Amygdala (tissue), 56 donors: ENCODE data around the gene DNAJC5.
"Not testable (repeated sequence)": the region's sequence is repeated elsewhere in the genome, so short reads cannot be mapped to it uniquely, and the experiment has no call there.

Experiments used
- DNase-seq, 56 donors: peaks; one replicate each; lab custom pipeline; 2025; lab: John Stamatoyannopoulos, UW

DNAJC5 gene

GRCh38 chr20:63962426-63963347, 67.8 kb downstream of the DNAJC5 start:
- no peak for DNase-seq

- DNase-seq, result no peak
These were observed 68.4 kb downstream of the DNAJC5 start for GRCh38 chr20:63963348-63963741.

- no peak for DNase-seq
These were observed 68.9 kb downstream of the DNAJC5 start for GRCh38 chr20:63963784-63964301.

- no peak for DNase-seq
These were observed 69.5 kb downstream of the DNAJC5 start for GRCh38 chr20:63964412-63964811.

- DNase-seq, result no peak
These were observed 71.4 kb downstream of the DNAJC5 start for GRCh38 chr20:63966172-63966943.

GRCh38 chr20:63966944-63967322, 72.0 kb downstream of the DNAJC5 start:
- DNase-seq, result no peak

GRCh38 chr20:63967330-63968135, 72.6 kb downstream of the DNAJC5 start:
- no peak for DNase-seq

GRCh38 chr20:63968136-63968927, 73.4 kb downstream of the DNAJC5 start:
- DNase-seq, result no peak

- DNase-seq, result peak in 1 of 56 donors; percentile 44
These were observed 74.2 kb downstream of the DNAJC5 start for GRCh38 chr20:63968928-63969760.

- peak in 26 of 56 donors; percentile 17 to 63 (median 45) for DNase-seq
These were observed 75.2 kb downstream of the DNAJC5 start, which contains the start of gene ZNF512B for GRCh38 chr20:63969838-63970713. TSS of gene ZNF512B (minus strand) at chr20:63969930. CDS start at chr20:63967950, 1,980 bp downstream.

GRCh38 chr20:63970714-63971431, 75.9 kb downstream of the DNAJC5 start:
- no peak for DNase-seq

GRCh38 chr20:63971960-63972311, 77.0 kb downstream of the DNAJC5 start:
- DNase-seq, result not testable (repeated sequence)

- no peak for DNase-seq
These were observed 77.6 kb downstream of the DNAJC5 start for GRCh38 chr20:63972312-63973159.

- no peak for DNase-seq
These were observed 78.2 kb downstream of the DNAJC5 start for GRCh38 chr20:63973160-63973479.

- DNase-seq, result peak in 54 of 56 donors; percentile 29 to 90 (median 70)
These were observed 78.9 kb downstream of the DNAJC5 start for GRCh38 chr20:63973636-63974401.
